Measurements from ENCODE around the gene ADAP1. TPM values are rescaled to one million over a fixed set of nuclear protein-coding genes. Genes with fewer than 3 reads are reported as not detected.

ADAP1 gene
- total and polyA plus RNA-seq, 2 donors from 2014 or later = 36.4 to 48.2 TPM

DNA sequence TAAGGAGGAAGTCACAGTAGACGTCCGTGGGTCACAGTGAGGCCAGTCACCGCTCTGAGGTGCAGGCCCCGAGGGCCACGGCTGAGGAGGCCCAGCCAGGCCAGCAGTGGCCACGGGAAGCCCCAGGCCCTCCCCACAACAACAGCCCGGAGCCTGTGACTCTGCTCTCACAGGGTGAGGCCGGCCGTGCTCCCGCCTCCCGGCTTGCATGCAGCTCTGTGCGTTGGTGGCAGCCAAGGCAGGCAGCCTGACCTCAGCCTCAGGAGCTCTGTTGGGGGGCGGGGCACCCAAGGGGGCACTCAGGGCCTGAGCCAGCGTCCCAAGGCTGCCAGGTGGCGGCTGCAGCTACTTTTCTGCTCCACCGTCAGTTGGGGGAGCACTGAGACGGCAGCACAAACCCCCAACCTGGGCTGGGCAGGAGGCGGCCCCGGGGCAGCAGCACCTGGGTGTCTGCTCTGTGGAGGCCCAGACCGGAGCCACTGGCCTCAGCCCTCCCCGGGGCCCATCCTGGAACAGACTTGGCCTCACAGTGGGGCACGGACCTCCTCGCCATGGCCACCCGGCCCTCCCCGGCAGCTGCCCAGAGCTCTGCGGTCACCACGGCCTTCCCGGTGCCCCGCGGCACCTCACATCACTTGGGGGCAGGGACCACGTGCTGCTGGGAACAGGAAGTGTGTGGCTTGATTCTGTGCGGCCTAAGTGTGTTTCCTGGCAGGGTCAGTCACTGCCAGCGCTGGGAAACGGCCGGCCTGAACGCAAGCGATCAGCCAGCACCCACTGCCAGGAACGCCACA, 41.8 kb upstream of the ADAP1 start:
- Histone ChIP-seq H3K9ac (ENCODE audit: low read length in 3 of 3) (no peak overlapping the region), H3K4me1 (ENCODE audit: control insufficient read depth in 2 of 3, insufficient read depth in 2 of 3, low read depth in 1 of 3, low read length in 3 of 3) (peaks cover 0 to 2% (median 0%) of the 10 kb centered on the region in 3 donors), H3K27ac (ENCODE audit: low read depth in 2 of 2, low read length in 2 of 2) (no peak overlapping the region), H3K9me3 (ENCODE audit: control insufficient read depth in 2 of 3, insufficient read depth in 1 of 3, low read length in 3 of 3) (no peaks in the 10 kb centered on the region), H3K4me3 (ENCODE audit: low read length in 3 of 3) (no peak overlapping the region), H3K27me3 (ENCODE audit: control insufficient read depth, insufficient read depth, low read length) (no peaks in the 10 kb centered on the region), H3K36me3 (ENCODE audit: control insufficient read depth in 2 of 3, insufficient read depth in 3 of 3, low read length in 3 of 3) (no peaks in the 10 kb centered on the region)
- TF ChIP-seq, protein P1, sequence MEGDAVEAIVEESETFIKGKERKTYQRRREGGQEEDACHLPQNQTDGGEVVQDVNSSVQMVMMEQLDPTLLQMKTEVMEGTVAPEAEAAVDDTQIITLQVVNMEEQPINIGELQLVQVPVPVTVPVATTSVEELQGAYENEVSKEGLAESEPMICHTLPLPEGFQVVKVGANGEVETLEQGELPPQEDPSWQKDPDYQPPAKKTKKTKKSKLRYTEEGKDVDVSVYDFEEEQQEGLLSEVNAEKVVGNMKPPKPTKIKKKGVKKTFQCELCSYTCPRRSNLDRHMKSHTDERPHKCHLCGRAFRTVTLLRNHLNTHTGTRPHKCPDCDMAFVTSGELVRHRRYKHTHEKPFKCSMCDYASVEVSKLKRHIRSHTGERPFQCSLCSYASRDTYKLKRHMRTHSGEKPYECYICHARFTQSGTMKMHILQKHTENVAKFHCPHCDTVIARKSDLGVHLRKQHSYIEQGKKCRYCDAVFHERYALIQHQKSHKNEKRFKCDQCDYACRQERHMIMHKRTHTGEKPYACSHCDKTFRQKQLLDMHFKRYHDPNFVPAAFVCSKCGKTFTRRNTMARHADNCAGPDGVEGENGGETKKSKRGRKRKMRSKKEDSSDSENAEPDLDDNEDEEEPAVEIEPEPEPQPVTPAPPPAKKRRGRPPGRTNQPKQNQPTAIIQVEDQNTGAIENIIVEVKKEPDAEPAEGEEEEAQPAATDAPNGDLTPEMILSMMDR (IDR thresholded peaks at IDR 0.05; ENCODE audit: borderline replicate concordance, extremely low read depth, insufficient read depth) = no peak
- DNase-seq (no peak), FAIRE-seq (no peak)
- intact Hi-C loops (cut with DNase I) = loop anchor here (10.0 kb wide), 1 partner anchor 179 kb away; no protein-coding TSS in a partner anchor

DNA sequence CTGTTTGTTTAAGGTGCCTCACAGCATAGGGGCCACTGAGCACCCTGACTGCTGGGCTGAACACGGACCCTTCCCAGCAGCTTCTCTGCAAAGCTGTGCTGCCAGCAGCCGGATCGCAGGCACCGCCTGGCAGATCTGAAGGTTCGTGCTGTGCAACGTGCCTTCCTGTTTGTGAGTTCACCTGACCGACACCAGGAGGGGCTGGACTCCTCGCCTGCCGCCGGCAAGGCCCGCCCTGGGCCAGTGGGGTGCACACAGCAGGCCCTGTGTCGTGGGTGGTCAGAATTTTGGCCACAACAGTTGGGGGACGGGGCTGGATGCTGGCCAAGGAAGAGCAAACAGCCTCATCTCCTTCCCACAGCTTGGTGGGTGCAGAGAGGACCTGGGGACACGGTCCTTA, 41.1 kb upstream of the ADAP1 start:
- no peak for DNase-seq
- intact Hi-C loops (cut with DNase I) = loop anchor here (10.0 kb wide), 1 partner anchor 179 kb away; no protein-coding TSS in a partner anchor
- FAIRE-seq = no peak
- Histone ChIP-seq H3K36me3 (ENCODE audit: control insufficient read depth in 2 of 3, insufficient read depth in 3 of 3, low read length in 3 of 3) (no peaks in the 10 kb centered on the region), H3K4me3 (ENCODE audit: low read length in 3 of 3) (no peak overlapping the region), H3K4me1 (ENCODE audit: control insufficient read depth in 2 of 3, insufficient read depth in 2 of 3, low read depth in 1 of 3, low read length in 3 of 3) (peaks cover 0 to 2% (median 0%) of the 10 kb centered on the region in 3 donors), H3K27me3 (ENCODE audit: control insufficient read depth, insufficient read depth, low read length) (no peaks in the 10 kb centered on the region), H3K9ac (ENCODE audit: low read length in 3 of 3) (no peak overlapping the region), H3K27ac (ENCODE audit: low read depth in 2 of 2, low read length in 2 of 2) (no peak overlapping the region), H3K9me3 (ENCODE audit: control insufficient read depth in 2 of 3, insufficient read depth in 1 of 3, low read length in 3 of 3) (no peaks in the 10 kb centered on the region)
- TF ChIP-seq, protein P1 (IDR thresholded peaks at IDR 0.05; ENCODE audit: borderline replicate concordance, extremely low read depth, insufficient read depth) = no peak

- peaks cover 0 to 2% (median 0%) of the 10 kb centered on the region in 3 donors for H3K4me1 ChIP-seq (ENCODE audit: control insufficient read depth in 2 of 3, insufficient read depth in 2 of 3, low read depth in 1 of 3, low read length in 3 of 3)
- DNase-seq (peak in 1 of 5 donors; percentile 54), FAIRE-seq (no peak)
- TF ChIP-seq, protein P1 (IDR thresholded peaks at IDR 0.05; ENCODE audit: borderline replicate concordance, extremely low read depth, insufficient read depth) = no peak
- no peaks in the 10 kb centered on the region for H3K9me3 ChIP-seq (ENCODE audit: control insufficient read depth in 2 of 3, insufficient read depth in 1 of 3, low read length in 3 of 3)
- no peak overlapping the region for H3K27ac ChIP-seq (ENCODE audit: low read depth in 2 of 2, low read length in 2 of 2)
- intact Hi-C loops (cut with DNase I) = loop anchor here (5.0 to 10.0 kb wide), 2 partner anchors 68 to 180 kb away; no protein-coding TSS in a partner anchor
- no peaks in the 10 kb centered on the region for H3K27me3 ChIP-seq (ENCODE audit: control insufficient read depth, insufficient read depth, low read length)
- no peak overlapping the region for H3K4me3 ChIP-seq (ENCODE audit: low read length in 3 of 3)
- no peak overlapping the region for H3K9ac ChIP-seq (ENCODE audit: low read length in 3 of 3)
- H3K36me3 ChIP-seq (ENCODE audit: control insufficient read depth in 2 of 3, insufficient read depth in 3 of 3, low read length in 3 of 3) = no peaks in the 10 kb centered on the region
Observed at GRCh38 chr7:994592-995308, 40.3 kb upstream of the ADAP1 start.
